HG03066 (cell line): ENCODE measurements around the gene MINK1.
"Not testable (repeated sequence)": the region's sequence is repeated elsewhere in the genome, so short reads cannot be mapped to it uniquely, and the experiment has no call there.

Source experiments
- ATAC-seq: cut with Tn5 transposase; IDR thresholded peaks from one replicate; pipeline ENCODE4 v1.9.1; 2021; ENCODE audit warnings: low read depth; ENCODE audit not compliant: unreplicated experiment

The MINK1 gene

DNA sequence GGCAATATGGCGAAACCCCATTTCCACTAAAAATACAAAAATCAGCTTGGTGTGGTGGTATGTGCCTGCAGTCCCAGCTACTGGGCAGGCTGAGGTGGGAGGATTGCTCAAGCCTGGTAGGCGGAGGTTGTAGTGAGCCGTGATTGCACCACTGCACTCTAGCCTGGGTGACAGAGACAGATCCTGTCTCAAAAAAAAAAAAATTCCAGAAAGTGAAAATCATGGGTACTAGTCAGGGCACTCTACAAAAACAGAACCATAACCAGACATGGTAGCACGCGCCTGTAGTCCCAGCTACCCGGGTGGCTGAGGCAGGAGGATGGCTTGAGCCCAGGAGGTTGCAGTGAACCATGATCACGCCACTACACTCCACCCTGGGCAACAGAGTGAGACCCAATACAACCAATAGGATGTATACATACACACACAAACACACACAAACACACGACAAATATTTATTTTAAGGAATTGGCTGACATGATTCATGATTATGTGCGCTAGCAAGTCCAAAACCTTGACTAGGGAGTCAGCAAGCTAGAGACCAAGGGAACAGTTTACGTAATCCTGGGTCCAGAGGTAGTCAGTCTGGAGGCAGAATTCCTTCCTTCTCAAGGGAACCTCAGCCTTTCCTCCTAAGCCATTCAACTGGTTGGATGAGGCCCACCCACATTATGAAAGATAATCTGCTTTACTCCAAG lies 87.4 kb downstream of the MINK1 start:
- ATAC-seq = no peak

GRCh38 chr17:4921320-4921719 lies 88.2 kb downstream of the MINK1 start:
- no peak for ATAC-seq

DNA sequence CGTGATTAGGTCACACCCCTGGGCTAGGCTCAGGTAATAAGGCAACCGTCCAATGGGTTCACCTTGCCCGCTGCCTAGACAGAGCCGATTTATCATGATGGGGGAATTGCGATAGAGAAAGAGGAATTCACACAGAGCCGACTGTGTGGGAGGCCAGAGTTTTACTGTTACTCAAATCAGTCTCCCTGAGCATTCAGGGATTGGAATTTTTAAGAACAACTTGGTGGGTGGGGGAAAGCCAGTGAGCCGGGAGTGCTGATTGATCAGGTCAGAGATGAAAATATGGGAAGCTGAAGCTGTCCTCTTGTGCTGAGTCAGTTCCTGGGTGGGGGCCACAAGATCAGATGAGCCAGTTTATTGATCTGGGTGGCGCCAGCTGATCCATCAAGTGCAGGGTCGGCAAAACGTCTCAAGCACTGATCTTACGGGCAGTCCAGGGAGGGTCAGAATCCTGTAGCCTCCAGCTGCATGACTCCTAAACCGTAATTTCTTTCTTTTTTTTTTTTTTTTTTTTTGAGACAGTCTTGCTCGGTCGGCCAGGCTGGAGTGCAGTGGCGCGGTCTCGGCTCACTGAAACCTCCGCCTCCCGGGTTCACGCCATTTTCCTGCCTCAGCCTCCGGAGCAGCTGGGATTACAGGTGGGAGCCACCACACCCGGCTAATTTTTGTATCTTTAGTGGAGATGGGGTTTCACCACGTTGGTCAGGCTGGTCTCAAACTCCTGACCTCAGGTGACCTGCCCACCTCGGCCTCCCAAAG lies 93.6 kb downstream of the MINK1 start:
- not testable (repeated sequence) for ATAC-seq

- ATAC-seq = no peak
Measured at GRCh38 chr17:4928881-4929280, 95.7 kb downstream of the MINK1 start.

- no peak for ATAC-seq
Measured at GRCh38 chr17:4931963-4932362, 98.8 kb downstream of the MINK1 start, which contains the start of gene GP1BA. Gene GP1BA (plus strand): TSS chr17:4932277. CDS start chr17:4932605, 328 bp downstream.

GRCh38 chr17:4932756-4933155 lies 99.6 kb downstream of the MINK1 start:
- no peak for ATAC-seq

- no peak for ATAC-seq
Measured at GRCh38 chr17:4933646-4934045, 100.5 kb downstream of the MINK1 start.

DNA sequence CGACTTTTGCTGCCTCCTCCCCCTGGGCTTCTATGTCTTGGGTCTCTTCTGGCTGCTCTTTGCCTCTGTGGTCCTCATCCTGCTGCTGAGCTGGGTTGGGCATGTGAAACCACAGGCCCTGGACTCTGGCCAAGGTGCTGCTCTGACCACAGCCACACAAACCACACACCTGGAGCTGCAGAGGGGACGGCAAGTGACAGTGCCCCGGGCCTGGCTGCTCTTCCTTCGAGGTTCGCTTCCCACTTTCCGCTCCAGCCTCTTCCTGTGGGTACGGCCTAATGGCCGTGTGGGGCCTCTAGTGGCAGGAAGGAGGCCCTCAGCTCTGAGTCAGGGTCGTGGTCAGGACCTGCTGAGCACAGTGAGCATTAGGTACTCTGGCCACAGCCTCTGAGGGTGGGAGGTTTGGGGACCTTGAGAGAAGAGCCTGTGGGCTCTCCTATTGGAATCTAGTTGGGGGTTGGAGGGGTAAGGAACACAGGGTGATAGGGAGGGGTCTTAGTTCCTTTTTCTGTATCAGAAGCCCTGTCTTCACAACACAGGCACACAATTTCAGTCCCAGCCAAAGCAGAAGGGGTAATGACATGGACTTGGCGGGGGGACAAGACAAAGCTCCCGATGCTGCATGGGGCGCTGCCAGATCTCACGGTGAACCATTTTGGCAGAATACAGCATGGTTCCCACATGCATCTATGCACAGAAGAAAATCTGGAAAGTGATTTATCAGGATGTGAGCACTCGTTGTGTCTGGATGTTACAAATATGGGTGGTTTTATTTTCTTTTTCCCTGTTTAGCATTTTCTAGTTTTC lies 101.2 kb downstream of the MINK1 start:
- peak; percentile 56 for ATAC-seq

GRCh38 chr17:4935650-4936049 lies 102.5 kb downstream of the MINK1 start:
- ATAC-seq = no peak

DNA sequence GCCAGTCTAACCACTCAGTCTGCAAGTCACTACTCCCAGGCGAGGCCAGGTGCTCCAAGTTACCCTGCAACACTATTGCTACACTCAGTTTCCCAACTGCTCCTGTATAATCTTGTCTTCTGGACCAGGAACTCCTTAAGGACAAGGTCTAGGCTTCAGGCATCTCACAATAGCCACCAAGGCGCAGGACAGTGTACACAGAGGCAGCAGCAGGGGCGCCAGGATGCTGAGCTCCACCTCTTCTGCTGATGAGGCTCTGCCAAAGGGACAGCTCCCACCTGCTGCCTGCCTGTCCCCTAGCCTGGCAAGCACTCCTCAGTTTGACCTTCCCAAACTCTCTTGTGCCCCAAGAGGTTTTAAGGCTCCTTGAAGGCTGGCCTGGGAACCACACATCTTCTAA lies 103.3 kb downstream of the MINK1 start:
- no peak for ATAC-seq

- no peak for ATAC-seq
Measured at GRCh38 chr17:4937553-4937952, 104.4 kb downstream of the MINK1 start.

GRCh38 chr17:4938069-4938491 lies 104.9 kb downstream of the MINK1 start:
- no peak for ATAC-seq

DNA sequence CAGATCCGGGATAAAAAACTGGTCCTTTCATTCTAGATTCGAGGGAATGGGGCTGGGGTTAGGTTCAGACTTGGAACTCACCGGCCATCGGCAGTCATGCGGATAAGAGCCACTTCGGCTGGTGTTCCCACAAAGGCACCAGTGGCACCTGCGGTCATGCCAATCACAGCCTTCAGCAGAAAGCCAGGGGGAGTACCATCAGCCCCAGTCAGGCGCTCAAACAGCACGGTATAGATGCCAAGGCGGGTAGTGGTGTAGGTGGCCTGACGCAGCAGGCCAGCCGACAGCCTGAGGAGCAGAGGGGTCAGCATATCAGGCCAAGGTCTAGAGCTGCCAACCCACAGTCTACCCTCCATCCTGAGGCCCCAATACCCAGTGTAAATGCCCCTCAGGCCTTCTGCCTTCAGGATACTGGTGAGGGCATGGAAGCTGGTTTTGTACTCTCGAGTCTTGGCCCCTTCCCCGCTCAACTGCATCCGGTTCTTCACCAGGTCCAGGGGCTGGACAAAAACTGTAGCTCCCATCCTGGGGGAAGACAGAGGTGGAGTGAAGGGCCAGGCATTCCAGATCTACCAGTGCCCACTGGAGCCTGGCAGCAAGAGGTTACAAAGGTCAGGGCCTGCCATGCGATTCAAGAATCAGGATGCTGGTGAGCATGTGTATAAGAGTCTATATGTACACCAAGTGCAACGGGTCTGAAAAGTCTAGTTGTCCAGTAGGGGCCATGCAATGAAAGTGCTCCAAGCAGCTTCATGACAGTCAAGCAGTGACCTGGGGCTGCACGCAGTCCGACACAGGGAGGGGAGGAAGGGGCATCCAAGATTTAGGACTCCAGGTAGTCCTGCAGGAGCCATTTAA lies 105.8 kb downstream of the MINK1 start:
- ATAC-seq = no peak

DNA sequence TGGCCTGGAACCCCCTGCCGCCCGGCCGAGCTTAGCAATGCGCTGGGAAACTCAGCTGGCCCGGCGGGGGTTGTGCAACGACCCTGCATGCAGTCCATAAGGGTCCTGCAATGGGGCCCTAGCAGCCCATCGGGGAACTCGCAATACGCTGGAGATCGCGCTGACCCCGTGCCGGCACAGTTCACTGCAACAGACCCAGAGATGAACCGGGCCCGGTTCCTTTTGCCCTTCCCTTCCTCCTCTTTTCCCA lies 106.3 kb downstream of the MINK1 start:
- ATAC-seq = no peak

GRCh38 chr17:4939796-4940554 lies 106.8 kb downstream of the MINK1 start, which contains the start of the genes RNF167 and SLC25A11:
Gene RNF167 (plus strand): TSS chr17:4940268. CDS start chr17:4940910, 642 bp downstream.
Gene SLC25A11 (minus strand): TSS chr17:4940046. CDS start chr17:4939910, 136 bp downstream.
- ATAC-seq = peak; percentile 72

DNA sequence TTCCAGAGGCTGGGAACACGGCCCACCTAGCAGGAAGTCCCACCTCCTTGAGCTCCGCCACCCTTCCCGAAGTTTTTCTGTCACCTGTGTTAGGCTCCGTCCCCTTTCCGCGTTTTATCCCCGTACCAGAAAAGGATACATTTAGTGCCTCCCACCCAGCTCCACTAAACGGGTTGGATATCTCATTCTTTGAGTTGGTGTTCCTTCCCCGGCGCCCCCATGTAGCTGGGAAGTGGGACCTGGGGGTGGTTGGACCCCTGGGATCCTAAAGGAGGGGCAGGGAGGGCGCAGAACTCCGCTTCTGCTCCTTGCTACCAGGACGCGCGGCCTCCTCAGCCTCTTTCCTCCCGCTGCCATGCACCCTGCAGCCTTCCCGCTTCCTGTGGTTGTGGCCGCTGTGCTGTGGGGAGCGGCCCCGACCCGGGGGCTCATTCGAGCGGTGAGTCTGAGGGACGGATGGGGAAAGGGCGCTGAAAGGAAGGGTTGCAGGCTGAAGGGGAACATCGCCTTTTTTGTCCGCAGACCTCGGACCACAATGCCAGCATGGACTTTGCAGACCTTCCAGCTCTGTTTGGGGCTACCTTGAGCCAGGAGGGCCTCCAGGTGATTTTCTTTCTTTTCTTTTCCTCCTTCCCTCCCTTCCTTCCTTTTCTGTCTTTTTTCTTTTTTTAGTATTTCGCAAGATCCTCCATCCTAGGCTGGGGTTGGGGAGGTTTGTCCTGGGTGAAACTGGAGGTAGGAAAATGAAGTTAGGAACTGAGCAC lies 107.6 kb downstream of the MINK1 start:
- no peak for ATAC-seq

DNA sequence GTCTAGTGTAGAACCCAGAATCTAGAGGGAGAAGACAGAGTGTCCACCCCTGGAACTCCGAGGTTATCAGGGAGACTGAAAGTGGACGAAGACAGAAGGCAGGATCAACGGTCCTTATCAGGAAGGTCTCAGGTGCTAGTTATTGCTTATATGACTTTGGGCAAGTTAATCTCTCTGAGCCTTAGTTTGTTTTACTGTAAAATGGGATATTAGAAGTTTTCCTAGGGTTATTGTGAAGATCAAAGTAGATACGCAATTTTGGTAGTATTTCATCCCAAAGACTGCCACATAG lies 108.1 kb downstream of the MINK1 start:
- ATAC-seq = no peak

- ATAC-seq = no peak
Measured at GRCh38 chr17:4942760-4943508, 109.8 kb downstream of the MINK1 start.
